ENCODE measurements around the gene HMCN1. TPM values are rescaled to one million over a fixed set of nuclear protein-coding genes. Genes with fewer than 3 reads are reported as not detected.
"Not testable (repeated sequence)": the region's sequence is repeated elsewhere in the genome, so short reads cannot be mapped to it uniquely, and the experiment has no call there.

The HMCN1 gene
- total and polyA plus RNA-seq, 12 donors = 0.56 to 5.8 (median 2.7) TPM

DNA sequence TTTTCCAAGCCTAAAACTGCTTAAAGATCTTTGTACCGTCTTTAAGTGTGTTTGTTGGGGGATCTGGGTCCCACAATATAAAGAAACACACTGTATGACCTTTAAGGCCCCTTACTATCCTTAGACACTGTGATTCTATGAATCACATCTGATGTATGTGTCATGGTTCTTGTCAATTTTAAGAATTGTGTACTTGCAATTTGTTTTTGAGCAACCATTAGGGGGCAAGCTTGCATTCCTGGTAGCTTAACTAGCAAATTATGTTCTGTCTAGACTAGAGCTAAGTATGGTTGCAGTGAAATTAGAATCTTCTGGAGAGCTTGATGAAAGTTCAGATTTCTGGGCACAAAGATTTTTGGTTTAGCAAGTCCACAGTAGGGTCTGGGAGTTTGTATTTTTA, 421.4 kb downstream of the HMCN1 start:
- Histone ChIP-seq H3K4me3 (no peak overlapping the region), H3K27ac (no peak overlapping the region), H3K9me3 (replicated peaks in 1 of 3) (no peaks in the 10 kb centered on the region), H3K4me1 (replicated peaks in 1 of 2) (peaks cover 0 to 5% of the 10 kb centered on the region in 2 donors), H3K36me3 (replicated peaks in 1 of 2) (no peaks in the 10 kb centered on the region), H3K27me3 (no peaks in the 10 kb centered on the region)
- DNase-seq = peak in 1 of 7 donors; percentile 4
- TF ChIP-seq, protein P1, sequence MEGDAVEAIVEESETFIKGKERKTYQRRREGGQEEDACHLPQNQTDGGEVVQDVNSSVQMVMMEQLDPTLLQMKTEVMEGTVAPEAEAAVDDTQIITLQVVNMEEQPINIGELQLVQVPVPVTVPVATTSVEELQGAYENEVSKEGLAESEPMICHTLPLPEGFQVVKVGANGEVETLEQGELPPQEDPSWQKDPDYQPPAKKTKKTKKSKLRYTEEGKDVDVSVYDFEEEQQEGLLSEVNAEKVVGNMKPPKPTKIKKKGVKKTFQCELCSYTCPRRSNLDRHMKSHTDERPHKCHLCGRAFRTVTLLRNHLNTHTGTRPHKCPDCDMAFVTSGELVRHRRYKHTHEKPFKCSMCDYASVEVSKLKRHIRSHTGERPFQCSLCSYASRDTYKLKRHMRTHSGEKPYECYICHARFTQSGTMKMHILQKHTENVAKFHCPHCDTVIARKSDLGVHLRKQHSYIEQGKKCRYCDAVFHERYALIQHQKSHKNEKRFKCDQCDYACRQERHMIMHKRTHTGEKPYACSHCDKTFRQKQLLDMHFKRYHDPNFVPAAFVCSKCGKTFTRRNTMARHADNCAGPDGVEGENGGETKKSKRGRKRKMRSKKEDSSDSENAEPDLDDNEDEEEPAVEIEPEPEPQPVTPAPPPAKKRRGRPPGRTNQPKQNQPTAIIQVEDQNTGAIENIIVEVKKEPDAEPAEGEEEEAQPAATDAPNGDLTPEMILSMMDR (IDR thresholded peaks at IDR 0.05) = peak; percentile 13 to 47 (median 28)
- no peak for TF ChIP-seq POLR2A (IDR thresholded peaks at IDR 0.05)
- intact Hi-C loops (cut with DNase I) = no loop called here
- WGBS, 4 donors = 56 to 76% (median 68%) methylated on average over 1 of the region's 1 CpG

DNA sequence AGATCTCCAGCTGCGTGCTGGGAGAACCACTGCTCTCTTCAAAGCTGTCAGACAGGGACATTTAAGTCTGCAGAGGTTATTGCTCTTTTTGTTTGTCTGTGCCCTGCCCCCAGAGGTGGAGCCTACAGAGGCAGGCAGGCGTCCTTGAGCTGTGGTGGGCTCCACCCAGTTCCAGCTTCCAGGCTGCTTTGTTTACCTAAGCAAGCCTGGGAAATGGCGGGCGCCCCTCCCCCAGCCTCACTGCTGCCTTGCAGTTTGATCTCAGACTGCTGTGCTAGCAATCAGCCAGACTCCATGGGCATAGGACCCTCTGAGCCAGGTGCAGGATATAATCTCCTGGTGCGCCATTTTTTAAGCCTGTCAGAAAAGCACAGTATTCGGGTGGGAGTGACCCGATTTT, 428.7 kb downstream of the HMCN1 start:
- H3K27me3 ChIP-seq; H3K36me3 ChIP-seq (replicated peaks in 1 of 2); DNase-seq; H3K4me1 ChIP-seq (replicated peaks in 1 of 2); intact Hi-C loops (cut with DNase I); H3K4me3 ChIP-seq; H3K27ac ChIP-seq; H3K9me3 ChIP-seq (replicated peaks in 1 of 3): not testable (repeated sequence)
- WGBS, 4 donors = 80 to 89% (median 84%) methylated on average over 1 to 7 of the region's 7 CpGs

DNA sequence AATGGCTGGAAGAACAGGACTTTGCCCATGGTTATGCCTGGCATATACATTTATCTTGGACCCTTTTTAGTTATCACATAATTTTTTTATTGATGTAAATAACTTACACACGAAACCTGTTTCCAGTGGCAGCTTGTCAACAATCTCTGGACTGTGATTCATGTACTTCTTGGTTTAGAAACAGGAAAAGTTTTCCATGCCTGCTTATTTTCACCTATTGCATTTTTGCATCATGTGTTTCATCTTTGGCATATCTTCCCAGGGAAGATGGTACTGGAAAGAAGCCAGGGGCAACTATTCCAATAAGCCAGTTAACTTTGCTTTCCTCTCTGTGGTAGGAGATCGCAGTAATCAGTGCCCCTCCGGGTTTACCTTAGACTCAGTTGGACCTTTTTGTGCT, 430.6 kb downstream of the HMCN1 start:
- Histone ChIP-seq H3K27ac (no peak overlapping the region), H3K9me3 (replicated peaks in 1 of 3) (no peaks in the 10 kb centered on the region), H3K4me3 (no peak overlapping the region), H3K4me1 (replicated peaks in 1 of 2) (no peaks in the 10 kb centered on the region), H3K27me3 (no peaks in the 10 kb centered on the region), H3K36me3 (replicated peaks in 1 of 2) (no peaks in the 10 kb centered on the region)
- WGBS, 4 donors = 80 to 85% (median 82%) methylated on average over 3 of the region's 3 CpGs
- no peak for DNase-seq
- intact Hi-C loops (cut with DNase I) = no loop called here
- TF ChIP-seq, protein P1 (IDR thresholded peaks at IDR 0.05) = no peak
- no peak for TF ChIP-seq POLR2A (IDR thresholded peaks at IDR 0.05)

DNA sequence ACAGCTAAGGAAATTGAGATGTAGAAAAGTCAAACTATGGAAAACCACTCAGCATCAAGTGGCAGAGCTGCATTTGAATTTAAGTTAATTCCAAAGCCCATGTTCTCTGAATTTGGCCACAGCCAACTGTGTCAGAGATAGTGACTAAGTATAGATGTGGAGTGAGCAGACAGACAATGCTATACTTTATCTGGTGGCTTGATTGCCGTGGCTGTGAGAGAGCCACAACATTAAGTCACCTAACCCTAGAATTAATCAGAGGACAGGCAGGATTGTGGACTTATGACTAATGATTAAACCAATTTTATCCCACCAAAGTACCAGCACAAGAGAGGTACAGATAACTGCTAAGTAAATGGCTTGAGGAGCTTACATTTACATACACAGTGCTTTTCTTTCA, 431.1 kb downstream of the HMCN1 start:
- Histone ChIP-seq H3K4me3 (no peak overlapping the region), H3K27ac (no peak overlapping the region), H3K4me1 (replicated peaks in 1 of 2) (no peaks in the 10 kb centered on the region), H3K27me3 (no peaks in the 10 kb centered on the region), H3K9me3 (replicated peaks in 1 of 3) (no peaks in the 10 kb centered on the region), H3K36me3 (replicated peaks in 1 of 2) (no peaks in the 10 kb centered on the region)
- no peak for TF ChIP-seq POLR2A (IDR thresholded peaks at IDR 0.05)
- TF ChIP-seq, protein P1 (IDR thresholded peaks at IDR 0.05) = no peak
- no peak for DNase-seq
- intact Hi-C loops (cut with DNase I) = no loop called here
- 80 to 91% (median 85%) methylated on average over 1 of the region's 1 CpG for WGBS, 4 donors

DNA sequence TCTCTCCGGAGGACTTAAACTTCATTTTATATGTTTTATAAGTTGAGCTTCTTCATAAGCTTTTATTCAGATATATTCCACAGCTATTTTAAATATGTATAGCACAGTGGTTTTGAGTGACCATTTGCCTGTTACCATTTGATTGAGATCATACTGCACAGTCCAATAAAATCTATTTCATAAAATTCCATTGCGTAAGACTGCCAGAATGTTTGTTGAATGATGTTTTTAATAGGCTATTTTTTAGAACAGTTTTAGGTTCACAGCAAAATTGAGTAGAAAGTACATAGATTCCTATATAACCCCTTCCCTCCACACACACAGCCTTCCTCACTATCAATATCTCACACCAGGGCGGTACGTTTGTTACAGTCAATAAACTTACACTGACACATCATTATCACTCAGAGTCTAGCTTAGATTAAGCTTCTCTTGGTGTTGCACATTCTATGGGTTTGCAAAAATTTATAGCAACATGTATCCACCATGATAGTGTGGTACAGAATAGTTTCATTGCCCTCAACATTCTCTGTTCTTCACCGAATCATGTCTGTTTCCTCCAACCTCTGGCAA, 433.0 kb downstream of the HMCN1 start:
- Histone ChIP-seq H3K4me3 (no peak overlapping the region), H3K27ac (no peak overlapping the region), H3K4me1 (replicated peaks in 1 of 2) (no peaks in the 10 kb centered on the region), H3K27me3 (no peaks in the 10 kb centered on the region), H3K36me3 (replicated peaks in 1 of 2) (no peaks in the 10 kb centered on the region), H3K9me3 (replicated peaks in 1 of 3) (no peaks in the 10 kb centered on the region)
- intact Hi-C loops (cut with DNase I) = no loop called here
- DNase-seq = no peak
- 92 to 95% (median 94%) methylated on average over 5 of the region's 5 CpGs for WGBS, 4 donors
- TF ChIP-seq, protein P1 (IDR thresholded peaks at IDR 0.05) = no peak
- TF ChIP-seq POLR2A (IDR thresholded peaks at IDR 0.05) = no peak

Data from adrenal gland (tissue), 12 donors.